Mesendoderm (in vitro differentiated cells): ENCODE data around the gene ALDOC.

Experiments used
- DNase-seq: peaks from one replicate; pipeline ENCODE4 v3.0.0; 2013
- H2AK5ac ChIP-seq: 2 replicates; pipeline ENCODE4 v1.6.1; 2013; ENCODE audit warnings: low read length, inconsistent platforms
- H2BK120ac ChIP-seq: 2 replicates; pipeline ENCODE4 v1.6.1; 2013; ENCODE audit warnings: low read depth, mild to moderate bottlenecking, low read length, moderate library complexity, mixed read lengths
- H2BK15ac ChIP-seq: replicated peaks from 2 replicates; pipeline ENCODE4 v1.6.1; 2013; ENCODE audit warnings: low read depth, mild to moderate bottlenecking, moderate library complexity
- H2BK5ac ChIP-seq: 2 replicates; pipeline ENCODE4 v1.6.1; 2013; ENCODE audit warnings: low read length, inconsistent platforms
- H3K18ac ChIP-seq: 2 replicates; pipeline ENCODE4 v1.6.1; 2013; ENCODE audit warnings: mild to moderate bottlenecking, low read length, mixed read lengths
- H3K23ac ChIP-seq: one replicate; pipeline ENCODE4 v1.6.1; 2013; ENCODE audit warnings: low read length
- H3K27ac ChIP-seq: 2 replicates; pipeline ENCODE4 v1.5.1; 2013; ENCODE audit warnings: low read depth, mild to moderate bottlenecking, inconsistent platforms, low read length, moderate library complexity
- H3K27me3 ChIP-seq: 2 replicates; pipeline ENCODE4 v1.6.1; 2013; ENCODE audit warnings: low read length, control low read depth, mild to moderate bottlenecking, inconsistent platforms; ENCODE audit not compliant: insufficient read depth, poor library complexity
- H3K36me3 ChIP-seq: 2 replicates; pipeline ENCODE4 v1.6.1; 2013; ENCODE audit warnings: low read length, inconsistent platforms; ENCODE audit not compliant: control insufficient read depth, insufficient read depth
- H3K4ac ChIP-seq: one replicate; pipeline ENCODE4 v1.6.1; 2013; ENCODE audit warnings: low read depth, mild to moderate bottlenecking, low read length, moderate library complexity
- H3K4me1 ChIP-seq: 2 replicates; pipeline ENCODE4 v1.6.1; 2013; ENCODE audit warnings: low read depth, low read length, inconsistent platforms; ENCODE audit not compliant: control insufficient read depth
- H3K4me2 ChIP-seq: 2 replicates; pipeline ENCODE4 v1.6.1; 2013; ENCODE audit warnings: low read length
- H3K4me3 ChIP-seq: 2 replicates; pipeline ENCODE4 v1.5.1; 2013; ENCODE audit warnings: mild to moderate bottlenecking, low read length
- H3K56ac ChIP-seq: one replicate; pipeline ENCODE4 v1.6.1; 2013; ENCODE audit warnings: low read length
- H3K79me1 ChIP-seq: 2 replicates; pipeline ENCODE4 v1.6.1; 2013; ENCODE audit warnings: low read length, inconsistent platforms
- H3K79me2 ChIP-seq: 2 replicates; pipeline ENCODE4 v1.6.1; 2013; ENCODE audit warnings: mild to moderate bottlenecking, low read length; ENCODE audit not compliant: control insufficient read depth, insufficient read depth
- H3K9ac ChIP-seq: 2 replicates; pipeline ENCODE4 v1.6.1; 2013; ENCODE audit warnings: low read length, inconsistent platforms
- H4K5ac ChIP-seq: one replicate; pipeline ENCODE4 v1.6.1; 2013; ENCODE audit warnings: low read length
- H4K8ac ChIP-seq: one replicate; pipeline ENCODE4 v1.6.1; 2013; ENCODE audit warnings: low read depth, mild to moderate bottlenecking, control low read depth, low read length, moderate library complexity
- WGBS: extraction: QIAGEN DNeasy Blood & Tissue Kit; methylation state at CpG from one replicate; pipeline ENCODE4 v1.1.7; 2013; ENCODE audit warnings: low lambda C conversion rate, missing lambda C conversion rate; ENCODE audit not compliant: insufficient coverage; ENCODE audit errors: extremely low coverage; 5-methylcytosine and 5-hydroxymethylcytosine counted together

The ALDOC gene

DNA sequence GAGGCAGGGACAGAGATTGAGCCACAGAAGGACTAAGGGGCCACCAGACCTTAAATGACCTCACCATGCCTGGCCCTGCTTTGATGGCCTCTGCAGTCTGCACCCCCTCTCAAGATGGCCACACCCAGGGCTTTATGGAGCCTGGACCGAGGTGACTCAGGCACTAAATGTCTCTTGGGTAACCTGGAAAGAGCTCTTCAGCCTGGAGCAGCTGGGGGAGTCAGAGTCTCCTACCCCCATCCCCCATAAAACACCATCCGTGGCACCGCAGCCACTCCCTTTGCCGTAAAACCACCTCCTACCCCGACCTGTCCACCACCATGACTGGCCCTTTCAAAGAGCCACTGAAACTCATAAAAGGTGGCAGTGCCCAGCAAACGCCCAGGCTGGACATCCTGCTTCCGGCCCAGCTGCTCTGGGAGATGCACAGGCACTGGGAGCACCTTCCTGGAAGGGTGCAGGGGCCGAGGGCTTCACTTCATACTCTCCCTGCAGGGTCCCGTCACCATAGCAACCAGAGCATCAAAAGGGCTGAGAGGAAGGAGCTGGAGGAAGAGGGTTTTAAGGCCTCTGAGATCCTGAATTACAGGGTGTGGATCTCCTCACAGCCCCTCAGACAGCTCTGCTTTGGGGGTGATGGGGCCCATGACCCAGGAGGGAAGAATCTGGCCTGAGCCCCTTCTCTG is 48.2 kb downstream of the ALDOC start:
- H2BK5ac ChIP-seq = no peak overlapping the region
- no peaks in the 10 kb centered on the region for H3K27me3 ChIP-seq
- H3K79me1 ChIP-seq = no peaks in the 10 kb centered on the region
- no peak overlapping the region for H3K4ac ChIP-seq
- no peak overlapping the region for H3K4me3 ChIP-seq
- no peak overlapping the region for H4K8ac ChIP-seq
- no peak overlapping the region for H4K5ac ChIP-seq
- no peaks in the 10 kb centered on the region for H3K4me1 ChIP-seq
- no peaks in the 10 kb centered on the region for H3K79me2 ChIP-seq
- H2BK120ac ChIP-seq = no peak overlapping the region
- H3K23ac ChIP-seq = no peak overlapping the region
- no CpG with 5 or more reads among the region's 9 CpGs for WGBS
- no peak for DNase-seq
- no peaks in the 10 kb centered on the region for H3K36me3 ChIP-seq
- H3K56ac ChIP-seq = no peak overlapping the region
- H2AK5ac ChIP-seq = no peak overlapping the region
- H2BK15ac ChIP-seq = no peak overlapping the region
- H3K9ac ChIP-seq = no peak overlapping the region
- H3K4me2 ChIP-seq = no peak overlapping the region
- no peak overlapping the region for H3K27ac ChIP-seq
- H3K18ac ChIP-seq = no peak overlapping the region

DNA sequence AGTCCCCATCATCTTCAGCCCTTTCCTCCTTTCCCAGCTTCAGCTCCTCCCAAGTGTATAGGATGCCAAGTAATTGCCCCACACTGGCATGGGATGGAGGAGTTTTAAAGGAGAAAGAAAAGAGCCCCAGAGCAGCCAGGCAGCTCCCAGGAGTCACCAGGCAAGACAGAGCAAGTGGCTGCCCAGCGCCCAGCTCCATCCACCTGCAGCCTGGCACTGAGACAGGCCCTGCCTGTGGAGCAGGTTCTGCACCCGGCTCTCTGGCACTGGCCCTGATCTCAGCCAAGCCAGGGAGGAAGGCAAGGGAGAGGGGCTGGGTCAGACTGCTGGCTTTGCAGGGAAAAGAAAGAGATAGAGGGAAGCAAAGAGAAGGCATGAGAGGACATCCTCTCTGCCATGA is 48.8 kb downstream of the ALDOC start:
- Histone ChIP-seq H3K27ac (no peak overlapping the region), H3K4ac (no peak overlapping the region), H2BK15ac (no peak overlapping the region), H3K4me3 (no peak overlapping the region), H3K18ac (no peak overlapping the region), H2AK5ac (no peak overlapping the region), H3K9ac (no peak overlapping the region), H3K36me3 (no peaks in the 10 kb centered on the region), H2BK5ac (no peak overlapping the region), H3K4me1 (no peaks in the 10 kb centered on the region), H3K79me2 (no peaks in the 10 kb centered on the region), H3K27me3 (no peaks in the 10 kb centered on the region), H3K56ac (no peak overlapping the region), H3K23ac (no peak overlapping the region), H3K79me1 (no peaks in the 10 kb centered on the region), H4K5ac (no peak overlapping the region), H2BK120ac (no peak overlapping the region), H3K4me2 (no peak overlapping the region), H4K8ac (no peak overlapping the region)
- no peak for DNase-seq
- no CpG with 5 or more reads among the region's 2 CpGs for WGBS

- H3K79me2 ChIP-seq = no peaks in the 10 kb centered on the region
- no peaks in the 10 kb centered on the region for H3K79me1 ChIP-seq
- no peak overlapping the region for H3K9ac ChIP-seq
- no peak overlapping the region for H3K56ac ChIP-seq
- no peak overlapping the region for H3K4me3 ChIP-seq
- no peak overlapping the region for H2BK15ac ChIP-seq
- no peak overlapping the region for H3K27ac ChIP-seq
- no peak overlapping the region for H3K18ac ChIP-seq
- no CpG with 5 or more reads among the region's 2 CpGs for WGBS
- H4K5ac ChIP-seq = no peak overlapping the region
- no peak overlapping the region for H2AK5ac ChIP-seq
- no peaks in the 10 kb centered on the region for H3K27me3 ChIP-seq
- H2BK5ac ChIP-seq = no peak overlapping the region
- no peak overlapping the region for H3K23ac ChIP-seq
- no peak overlapping the region for H2BK120ac ChIP-seq
- no peak for DNase-seq
- H3K4ac ChIP-seq = no peak overlapping the region
- no peaks in the 10 kb centered on the region for H3K4me1 ChIP-seq
- H3K36me3 ChIP-seq = no peaks in the 10 kb centered on the region
- H4K8ac ChIP-seq = no peak overlapping the region
- no peak overlapping the region for H3K4me2 ChIP-seq
Measured at GRCh38 chr17:28527181-28527681, 49.5 kb downstream of the ALDOC start.

- Histone ChIP-seq H3K27ac (no peak overlapping the region), H2BK120ac (no peak overlapping the region), H3K9ac (no peak overlapping the region), H3K27me3 (no peaks in the 10 kb centered on the region), H3K56ac (no peak overlapping the region), H2AK5ac (no peak overlapping the region), H3K18ac (no peak overlapping the region), H3K79me2 (no peaks in the 10 kb centered on the region), H3K4ac (no peak overlapping the region), H3K4me1 (no peaks in the 10 kb centered on the region), H3K79me1 (no peaks in the 10 kb centered on the region), H3K36me3 (no peaks in the 10 kb centered on the region), H4K8ac (no peak overlapping the region), H2BK15ac (no peak overlapping the region), H3K4me2 (no peak overlapping the region), H3K4me3 (no peak overlapping the region), H2BK5ac (no peak overlapping the region), H3K23ac (no peak overlapping the region), H4K5ac (no peak overlapping the region)
- WGBS = no CpG with 5 or more reads among the region's 8 CpGs
- DNase-seq = no peak
Measured at GRCh38 chr17:28526381-28526780, 50.3 kb downstream of the ALDOC start.

DNA sequence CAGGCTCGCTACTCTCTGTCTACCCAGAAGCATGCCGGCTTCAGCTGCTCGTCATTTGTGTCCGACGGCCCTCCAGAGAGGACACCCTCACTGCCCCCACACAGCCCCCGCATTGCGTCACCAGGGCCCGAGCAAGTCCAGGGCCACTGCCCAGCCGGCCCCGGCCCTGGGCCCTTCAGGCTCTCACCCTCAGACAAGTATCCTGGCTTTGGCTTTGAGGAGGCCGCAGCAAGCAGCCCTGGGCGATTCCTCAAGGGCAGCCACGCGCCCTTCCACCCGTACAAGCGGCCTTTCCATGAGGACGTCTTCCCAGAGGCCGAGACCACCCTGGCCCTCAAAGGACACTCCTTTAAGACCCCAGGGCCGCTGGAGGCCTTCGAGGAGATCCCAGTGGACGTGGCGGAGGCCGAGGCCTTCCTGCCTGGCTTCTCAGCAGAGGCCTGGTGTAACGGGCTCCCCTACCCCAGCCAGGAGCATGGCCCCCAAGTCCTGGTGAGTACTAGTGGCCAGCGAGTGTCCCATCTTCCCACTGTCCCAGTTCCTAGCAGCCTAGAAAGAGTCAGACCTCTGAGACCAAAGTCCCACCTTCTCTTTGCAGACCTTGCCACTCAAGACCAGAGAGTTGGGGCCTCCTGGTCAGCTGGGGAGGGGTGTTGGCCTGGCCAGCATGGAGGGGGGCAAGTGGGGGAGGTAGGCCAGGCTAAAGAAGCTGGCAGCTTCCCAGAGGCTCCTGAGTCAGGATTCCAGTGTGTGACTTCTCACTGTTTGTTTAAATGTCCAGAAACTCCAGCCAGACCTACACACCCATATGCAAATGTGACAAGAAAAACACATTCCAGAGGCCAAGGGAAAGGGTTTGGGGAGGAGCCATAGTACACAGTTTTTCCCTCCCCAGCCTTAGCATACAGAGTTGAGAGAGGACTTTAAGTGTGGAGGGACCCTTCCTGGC is 51.9 kb downstream of the ALDOC start:
- no peaks in the 10 kb centered on the region for H3K27me3 ChIP-seq
- no peaks in the 10 kb centered on the region for H3K4me1 ChIP-seq
- no peak overlapping the region for H4K5ac ChIP-seq
- H3K79me2 ChIP-seq = no peaks in the 10 kb centered on the region
- H3K18ac ChIP-seq = no peak overlapping the region
- no peak overlapping the region for H3K23ac ChIP-seq
- no peak overlapping the region for H2BK5ac ChIP-seq
- no peak overlapping the region for H3K4me3 ChIP-seq
- no peak overlapping the region for H3K4me2 ChIP-seq
- H2BK120ac ChIP-seq = no peak overlapping the region
- H3K4ac ChIP-seq = no peak overlapping the region
- no CpG with 5 or more reads among the region's 25 CpGs for WGBS
- no peak overlapping the region for H2BK15ac ChIP-seq
- no peak overlapping the region for H2AK5ac ChIP-seq
- no peaks in the 10 kb centered on the region for H3K36me3 ChIP-seq
- no peaks in the 10 kb centered on the region for H3K79me1 ChIP-seq
- H3K9ac ChIP-seq = no peak overlapping the region
- no peak for DNase-seq
- no peak overlapping the region for H4K8ac ChIP-seq
- H3K27ac ChIP-seq = no peak overlapping the region
- H3K56ac ChIP-seq = no peak overlapping the region
